ENCODE results near the gene GRID1. TPM values are rescaled to one million over a fixed set of nuclear protein-coding genes. Genes with fewer than 3 reads are reported as not detected.

GRID1 gene
- total and polyA plus RNA-seq, 9 of the 15 experiments (the other 6 are each of a cell fraction or from before 2014, with no cell fraction given), result 0.01 to 7.2 (median 1.2) TPM

DNA sequence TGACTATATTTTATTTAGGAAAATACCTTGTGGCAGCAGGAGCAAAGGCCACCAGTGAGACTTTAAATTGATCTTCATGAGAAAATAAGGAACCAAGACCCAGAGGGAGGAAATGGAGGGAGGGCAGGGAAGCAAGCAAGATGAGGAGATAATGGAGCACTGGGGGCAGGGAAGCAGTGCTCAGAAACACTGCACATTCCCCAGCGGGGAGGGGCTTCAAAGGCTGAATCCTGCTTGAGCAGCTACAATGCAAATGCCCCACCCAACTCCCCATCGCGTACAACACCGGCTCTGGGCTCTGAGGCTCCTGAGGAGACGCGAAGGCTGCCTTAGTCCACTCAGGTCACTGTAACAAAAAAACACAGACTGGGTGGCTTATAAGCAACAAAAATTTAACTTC is 503.8 kb downstream of the GRID1 start:
- CTCF ChIA-PET (ENCODE audit: low intra/inter-chr PET ratio), result no interaction called here
- no peak overlapping the region for H3K27ac ChIP-seq (ENCODE audit: extremely low read depth, low read depth, low read length)
- H3K4me1 ChIP-seq (replicated peaks in 1 of 2; ENCODE audit: control insufficient read depth in 2 of 2, insufficient read depth in 2 of 2, low read length in 2 of 2), result no peaks in the 10 kb centered on the region; a peak in 1 of 5 replicates
- WGBS (ENCODE audit: insufficient coverage, low coverage, missing lambda C conversion rate), result 0% methylated on average over 6 of the region's 6 CpGs
- POLR2A ChIA-PET, result no interaction called here
- H4K20me1 ChIP-seq (replicated peaks; ENCODE audit: control insufficient read depth, insufficient read depth, low read length), result peaks cover 3% of the 10 kb centered on the region; the same call in 1 of the 2 replicates
- H3K4me2 ChIP-seq (ENCODE audit: insufficient read depth, low read length), result no peak overlapping the region; the same call in 1 of the 2 replicates
- intact Hi-C loops (cut with micrococcal nuclease) (no loop called here), in situ Hi-C loops (cut with MboI) (no loop called here)
- no peak overlapping the region for H3K4me3 ChIP-seq
- no peak overlapping the region for H3K9ac ChIP-seq (ENCODE audit: insufficient read depth in 1 of 2, low read depth in 2 of 2, low read length in 2 of 2)
- H3K79me2 ChIP-seq (ENCODE audit: control insufficient read depth, insufficient read depth, low read length), result no peaks in the 10 kb centered on the region
- H3K9me1 ChIP-seq (ENCODE audit: control insufficient read depth, insufficient read depth, low read length), result no peaks in the 10 kb centered on the region
- no TSS peak for BruUV-seq (replicated peaks)
- H3K36me3 ChIP-seq (ENCODE audit: control insufficient read depth, insufficient read depth, low read length), result no peaks in the 10 kb centered on the region
- H2AFZ ChIP-seq (ENCODE audit: low read depth, low read length), result no peak overlapping the region
- no peak for FAIRE-seq
- peak; percentile 52; the same call in 2 of the 3 replicates for ATAC-seq
- DNase-seq (ENCODE audit: extremely low read depth in 1 of 4, low spot score in 3 of 4), result peak in 1 of 4 experiments; percentile 9
- TF ChIP-seq ZNF347 (CRISPR knock-in tag; IDR thresholded peaks at IDR 0.05; ENCODE audit: low read depth) (no peak), PTBP1 (IDR thresholded peaks at IDR 0.05; ENCODE audit: low read depth, low read length) (no peak), MAZ (CRISPR knock-in tag; conservative IDR thresholded peaks at IDR 0.05 in 1 of 2, IDR thresholded peaks at IDR 0.05 in 1 of 2) (no peak), SPI1 (IDR thresholded peaks at IDR 0.05; ENCODE audit: borderline replicate concordance, low read depth, low read length) (0 out of 2 replicates have a peak, but pooled peaks have one; percentile 20)
- no peaks in the 10 kb centered on the region for H3K27me3 ChIP-seq (ENCODE audit: control insufficient read depth in 2 of 2, insufficient read depth in 2 of 2, low read length in 2 of 2)
- no peaks in the 10 kb centered on the region for H3K9me3 ChIP-seq (replicated peaks; ENCODE audit: control insufficient read depth, insufficient read depth, low read depth, low read length)

DNA sequence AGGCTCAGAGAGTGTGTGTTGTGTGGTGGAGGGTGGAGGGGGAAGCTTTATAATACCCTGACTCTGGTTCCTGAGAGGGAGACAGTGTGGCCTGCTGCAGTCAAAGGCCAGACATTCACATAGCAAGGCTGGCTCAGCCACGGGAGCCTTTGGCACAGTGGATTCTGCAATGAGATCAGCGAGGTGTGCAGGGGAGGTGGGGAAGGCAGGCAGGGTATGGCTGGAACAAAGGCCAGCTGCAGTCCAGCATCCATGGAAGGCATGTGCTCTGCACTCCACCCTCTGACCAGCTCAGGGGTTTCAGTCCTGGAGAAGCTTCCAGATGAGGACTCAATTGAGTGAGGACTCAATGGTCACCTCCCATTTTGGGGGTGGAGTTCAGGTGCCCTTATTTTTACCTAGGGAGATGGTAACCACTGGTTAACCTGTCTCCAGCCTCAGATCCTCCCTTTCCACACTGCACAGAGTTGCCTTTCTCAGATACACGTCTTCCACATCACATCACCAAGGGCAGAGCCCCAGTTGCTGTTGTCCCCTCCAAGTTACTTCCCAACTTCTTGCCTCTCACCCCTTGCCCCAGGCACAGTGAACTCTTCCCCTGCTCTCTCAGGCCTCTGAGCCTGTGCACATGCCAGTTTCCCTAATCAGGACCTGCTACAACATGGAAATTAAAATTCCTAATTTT is 504.9 kb downstream of the GRID1 start:
- Histone ChIP-seq H3K4me2 (ENCODE audit: insufficient read depth, low read length) (no peak overlapping the region), H3K9me3 (replicated peaks; ENCODE audit: control insufficient read depth, insufficient read depth, low read depth, low read length) (no peaks in the 10 kb centered on the region), H3K79me2 (ENCODE audit: control insufficient read depth, insufficient read depth, low read length) (no peaks in the 10 kb centered on the region), H3K4me1 (replicated peaks in 1 of 2; ENCODE audit: control insufficient read depth in 2 of 2, insufficient read depth in 2 of 2, low read length in 2 of 2) (no peaks in the 10 kb centered on the region; a peak in 1 of 5 replicates), H3K4me3 (no peak overlapping the region), H3K27me3 (ENCODE audit: control insufficient read depth in 2 of 2, insufficient read depth in 2 of 2, low read length in 2 of 2) (no peaks in the 10 kb centered on the region), H3K9ac (ENCODE audit: insufficient read depth in 1 of 2, low read depth in 2 of 2, low read length in 2 of 2) (no peak overlapping the region), H2AFZ (ENCODE audit: low read depth, low read length) (no peak overlapping the region), H4K20me1 (replicated peaks; ENCODE audit: control insufficient read depth, insufficient read depth, low read length) (peaks cover 3% of the 10 kb centered on the region; the same call in 1 of the 2 replicates), H3K36me3 (ENCODE audit: control insufficient read depth, insufficient read depth, low read length) (no peaks in the 10 kb centered on the region), H3K9me1 (ENCODE audit: control insufficient read depth, insufficient read depth, low read length) (no peaks in the 10 kb centered on the region), H3K27ac (ENCODE audit: extremely low read depth, low read depth, low read length) (no peak overlapping the region)
- in situ Hi-C loops (cut with MboI) (no loop called here), intact Hi-C loops (cut with micrococcal nuclease) (no loop called here)
- FAIRE-seq, result no peak
- ChIA-PET CTCF (ENCODE audit: low intra/inter-chr PET ratio) (no interaction called here), POLR2A (no interaction called here)
- no peak for DNase-seq (ENCODE audit: extremely low read depth in 1 of 4, low spot score in 3 of 4)
- 0% methylated on average over 3 of the region's 3 CpGs for WGBS (ENCODE audit: insufficient coverage, low coverage, missing lambda C conversion rate)
- ATAC-seq, result no peak
- BruUV-seq (replicated peaks), result no TSS peak
- TF ChIP-seq SMAD4 (CRISPR knock-in tag; conservative IDR thresholded peaks at IDR 0.05), result no peak
- TF ChIP-seq ZNF717 (CRISPR knock-in tag; IDR thresholded peaks at IDR 0.05), result no peak
- no peak for TF ChIP-seq NCOR1 (IDR thresholded peaks at IDR 0.05)
- TF ChIP-seq, protein P1, sequence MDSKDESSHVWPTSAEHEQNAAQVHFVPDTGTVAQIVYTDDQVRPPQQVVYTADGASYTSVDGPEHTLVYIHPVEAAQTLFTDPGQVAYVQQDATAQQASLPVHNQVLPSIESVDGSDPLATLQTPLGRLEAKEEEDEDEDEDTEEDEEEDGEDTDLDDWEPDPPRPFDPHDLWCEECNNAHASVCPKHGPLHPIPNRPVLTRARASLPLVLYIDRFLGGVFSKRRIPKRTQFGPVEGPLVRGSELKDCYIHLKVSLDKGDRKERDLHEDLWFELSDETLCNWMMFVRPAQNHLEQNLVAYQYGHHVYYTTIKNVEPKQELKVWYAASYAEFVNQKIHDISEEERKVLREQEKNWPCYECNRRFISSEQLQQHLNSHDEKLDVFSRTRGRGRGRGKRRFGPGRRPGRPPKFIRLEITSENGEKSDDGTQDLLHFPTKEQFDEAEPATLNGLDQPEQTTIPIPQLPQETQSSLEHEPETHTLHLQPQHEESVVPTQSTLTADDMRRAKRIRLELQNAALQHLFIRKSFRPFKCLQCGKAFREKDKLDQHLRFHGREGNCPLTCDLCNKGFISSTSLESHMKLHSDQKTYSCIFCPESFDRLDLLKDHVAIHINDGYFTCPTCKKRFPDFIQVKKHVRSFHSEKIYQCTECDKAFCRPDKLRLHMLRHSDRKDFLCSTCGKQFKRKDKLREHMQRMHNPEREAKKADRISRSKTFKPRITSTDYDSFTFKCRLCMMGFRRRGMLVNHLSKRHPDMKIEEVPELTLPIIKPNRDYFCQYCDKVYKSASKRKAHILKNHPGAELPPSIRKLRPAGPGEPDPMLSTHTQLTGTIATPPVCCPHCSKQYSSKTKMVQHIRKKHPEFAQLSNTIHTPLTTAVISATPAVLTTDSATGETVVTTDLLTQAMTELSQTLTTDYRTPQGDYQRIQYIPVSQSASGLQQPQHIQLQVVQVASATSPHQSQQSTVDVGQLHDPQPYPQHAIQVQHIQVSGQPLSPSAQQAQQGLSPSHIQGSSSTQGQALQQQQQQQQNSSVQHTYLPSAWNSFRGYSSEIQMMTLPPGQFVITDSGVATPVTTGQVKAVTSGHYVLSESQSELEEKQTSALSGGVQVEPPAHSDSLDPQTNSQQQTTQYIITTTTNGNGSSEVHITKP (IDR thresholded peaks at IDR 0.05; ENCODE audit: partially characterized antibody), result peak; percentile 89
